ENCODE results near the gene ZNF830. TPM values are rescaled to one million over a fixed set of nuclear protein-coding genes. Genes with fewer than 3 reads are reported as not detected.

The ZNF830 gene
- total and polyA plus RNA-seq, 2 of the 4 experiments (the other 2 are of a cell fraction): 5.5 to 6.6 TPM

DNA sequence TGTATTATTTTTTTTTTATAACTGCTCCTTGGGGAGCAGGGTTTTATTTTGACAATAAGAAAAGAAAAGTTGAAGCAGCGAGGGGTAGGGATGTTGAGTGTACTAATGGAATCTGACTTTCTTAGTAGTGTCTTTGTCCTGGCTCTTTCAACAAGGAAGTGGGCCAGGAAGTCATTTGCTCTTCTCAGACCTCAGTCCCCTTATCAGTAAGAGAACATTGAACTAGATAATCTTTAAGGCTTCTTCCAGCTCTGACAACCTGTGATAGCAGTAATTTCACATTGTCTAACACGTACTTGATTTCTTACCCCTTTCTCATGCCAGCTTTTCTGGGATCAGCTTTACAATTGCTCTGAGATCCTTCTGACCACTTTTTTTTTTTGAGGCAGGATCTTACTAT lies 27.3 kb downstream of the ZNF830 start:
- Histone ChIP-seq H2AK5ac (ENCODE audit: low read depth, low read length) (no peak overlapping the region), H2BK5ac (ENCODE audit: low read depth, low read length, poor library complexity, severe bottlenecking) (no peak overlapping the region), H3K36me3 (ENCODE audit: control insufficient read depth, insufficient read depth, low read length) (peaks cover 29% of the 10 kb centered on the region), H4K91ac (ENCODE audit: insufficient read depth, low read depth, low read length) (no peak overlapping the region), H3K4me2 (ENCODE audit: low read depth, low read length) (no peak overlapping the region), H2AFZ (replicated peaks; ENCODE audit: low read length, poor library complexity) (no peak overlapping the region), H3K27ac (ENCODE audit: insufficient read depth, low read length) (no peak overlapping the region), H3K9me3 (ENCODE audit: control insufficient read depth, insufficient read depth, low read length) (no peaks in the 10 kb centered on the region), H3K9ac (ENCODE audit: low read depth, low read length) (no peak overlapping the region), H3K14ac (replicated peaks; ENCODE audit: low read depth, low read length) (no peak overlapping the region), H3K27me3 (ENCODE audit: control insufficient read depth, insufficient read depth, low read length) (no peaks in the 10 kb centered on the region), H3K23ac (ENCODE audit: low read depth, low read length) (no peak overlapping the region), H2BK120ac (ENCODE audit: low read depth, low read length) (no peak overlapping the region), H3K9me1 (ENCODE audit: insufficient read depth, low read length) (peaks cover 10% of the 10 kb centered on the region), H2AK9ac (replicated peaks; ENCODE audit: low read depth, low read length, poor library complexity) (no peak overlapping the region), H4K5ac (ENCODE audit: low read depth, low read length) (no peak overlapping the region), H3K4ac (ENCODE audit: low read depth, low read length) (no peak overlapping the region), H4K8ac (ENCODE audit: low read depth in 2 of 2, low read length in 2 of 2) (no peak overlapping the region), H2BK20ac (ENCODE audit: low read depth, low read length) (no peak overlapping the region), H3K4me1 (ENCODE audit: control insufficient read depth, insufficient read depth, low read length) (no peaks in the 10 kb centered on the region), H3K79me1 (ENCODE audit: low read depth in 1 of 2, low read length in 2 of 2) (peaks cover 8 to 17% of the 10 kb centered on the region in 2 experiments; a peak in 3 of 4 replicates), H3K18ac (ENCODE audit: low read depth, low read length) (no peak overlapping the region), H4K20me1 (ENCODE audit: insufficient read depth, low read length) (no peaks in the 10 kb centered on the region), H3K4me3 (ENCODE audit: insufficient read depth, low read depth, low read length) (no peak overlapping the region), H2BK15ac (ENCODE audit: low read depth, low read length) (no peak overlapping the region), H3K56ac (ENCODE audit: extremely low read depth, insufficient read depth, low read length) (no peak overlapping the region)
- no TSS peak for BruUV-seq (replicated peaks)
- ChIA-PET POLR2A (ENCODE audit: unreplicated experiment) (no interaction called here), CTCF (interaction anchor here (0.6 kb wide), 2 partner anchors 159 to 341 kb away, joined by 3 to 4 read pairs; partner anchors contain the start of gene UNC45B)
- ATAC-seq (ENCODE audit: low read depth): no peak
- DNase-seq: no peak
- WGBS, 2 experiments (ENCODE audit: extremely low coverage in 2 of 2, insufficient read length in 1 of 2): 100% methylated on average over 1 of the region's 2 CpGs; no CpG with 5 or more reads in 1 of the 2 experiments
- intact Hi-C loops (cut with micrococcal nuclease): no loop called here
- in situ Hi-C loops (cut with MboI; ENCODE audit: low sequenced_read_pairs): loop anchor here (25.0 kb wide), 1 partner anchor 599 kb away; the partner anchor contains the start of genes AP2B1 and PEX12
- TF ChIP-seq MAFK (IDR thresholded peaks at IDR 0.05; ENCODE audit: low read depth, low read length): no peak
- no peak for TF ChIP-seq POLR2A (IDR thresholded peaks at IDR 0.05; ENCODE audit: low read depth, low read length)
- TF ChIP-seq CHD1 (IDR thresholded peaks at IDR 0.05; ENCODE audit: low read depth, low read length): no peak
- TF ChIP-seq, protein P1, sequence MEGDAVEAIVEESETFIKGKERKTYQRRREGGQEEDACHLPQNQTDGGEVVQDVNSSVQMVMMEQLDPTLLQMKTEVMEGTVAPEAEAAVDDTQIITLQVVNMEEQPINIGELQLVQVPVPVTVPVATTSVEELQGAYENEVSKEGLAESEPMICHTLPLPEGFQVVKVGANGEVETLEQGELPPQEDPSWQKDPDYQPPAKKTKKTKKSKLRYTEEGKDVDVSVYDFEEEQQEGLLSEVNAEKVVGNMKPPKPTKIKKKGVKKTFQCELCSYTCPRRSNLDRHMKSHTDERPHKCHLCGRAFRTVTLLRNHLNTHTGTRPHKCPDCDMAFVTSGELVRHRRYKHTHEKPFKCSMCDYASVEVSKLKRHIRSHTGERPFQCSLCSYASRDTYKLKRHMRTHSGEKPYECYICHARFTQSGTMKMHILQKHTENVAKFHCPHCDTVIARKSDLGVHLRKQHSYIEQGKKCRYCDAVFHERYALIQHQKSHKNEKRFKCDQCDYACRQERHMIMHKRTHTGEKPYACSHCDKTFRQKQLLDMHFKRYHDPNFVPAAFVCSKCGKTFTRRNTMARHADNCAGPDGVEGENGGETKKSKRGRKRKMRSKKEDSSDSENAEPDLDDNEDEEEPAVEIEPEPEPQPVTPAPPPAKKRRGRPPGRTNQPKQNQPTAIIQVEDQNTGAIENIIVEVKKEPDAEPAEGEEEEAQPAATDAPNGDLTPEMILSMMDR (conservative IDR thresholded peaks at IDR 0.05; ENCODE audit: low read depth, low read length): no peak
- no peak for TF ChIP-seq NFE2L2 (IDR thresholded peaks at IDR 0.05; ENCODE audit: low read depth, low read length)
- TF ChIP-seq BHLHE40 (IDR thresholded peaks at IDR 0.05; ENCODE audit: low read depth, low read length): no peak
- TF ChIP-seq MAZ (IDR thresholded peaks at IDR 0.05; ENCODE audit: borderline replicate concordance, low read depth, low read length): no peak
- no peak for TF ChIP-seq SMC3 (IDR thresholded peaks at IDR 0.05; ENCODE audit: low read depth, low read length)
- TF ChIP-seq RCOR1 (IDR thresholded peaks at IDR 0.05; ENCODE audit: insufficient replicate concordance, low read length): no peak
- TF ChIP-seq CEBPB (IDR thresholded peaks at IDR 0.05; ENCODE audit: low read depth, low read length): no peak
- no peak for TF ChIP-seq USF2 (IDR thresholded peaks at IDR 0.05; ENCODE audit: low read depth, low read length)
- TF ChIP-seq ELK1 (IDR thresholded peaks at IDR 0.05; ENCODE audit: borderline replicate concordance, low read depth, low read length): no peak
- no peak for TF ChIP-seq RFX5 (IDR thresholded peaks at IDR 0.05; ENCODE audit: low read depth, low read length)
- TF ChIP-seq RAD21 (IDR thresholded peaks at IDR 0.05; ENCODE audit: low read length): no peak
- TF ChIP-seq FOS (IDR thresholded peaks at IDR 0.05; ENCODE audit: low read depth, low read length): no peak
- dilution Hi-C loops (cut with HindIII; ENCODE audit: low sequenced_read_pairs, unreplicated experiment): no loop called here

Measured in IMR-90 (cell line).